NB4 (cell line): Measurements from ENCODE around the gene MPP2.

Source experiments
- CTCF ChIP-seq: IDR thresholded peaks from one replicate; pipeline ENCODE4 v1.5.1; 2012; ENCODE audit warnings: low read depth, low read length
- MAX ChIP-seq: IDR thresholded peaks from 2 replicates; pipeline ENCODE4 v1.6.1; 2011; ENCODE audit warnings: low read depth, low read length
- POLR2A ChIP-seq: IDR thresholded peaks from 2 replicates; pipeline ENCODE4 v1.6.1; 2011; ENCODE audit warnings: mild to moderate bottlenecking; ENCODE audit not compliant: insufficient read length; ENCODE audit errors: extremely low read depth

- no peak for TF ChIP-seq CTCF
- no peak for TF ChIP-seq MAX
- TF ChIP-seq POLR2A, result no peak
Observed at GRCh38 chr17:43855061-43855460, 52.3 kb downstream of the MPP2 start.
